SK-N-DZ (cell line): ENCODE measurements around the gene BTG4.

Experiments used
- DNase-seq: peaks from one replicate; pipeline ENCODE4 v3.0.0-alpha.2; 2015; ENCODE audit warnings: low spot score
- small RNA-seq, 2 experiments: library from RNA; depleted of rRNA; stranded (forward); fragments of <200 nt; gene quantifications; one replicate each; pipeline ENCODE3, GENCODE V24; 2014

Gene BTG4

DNA sequence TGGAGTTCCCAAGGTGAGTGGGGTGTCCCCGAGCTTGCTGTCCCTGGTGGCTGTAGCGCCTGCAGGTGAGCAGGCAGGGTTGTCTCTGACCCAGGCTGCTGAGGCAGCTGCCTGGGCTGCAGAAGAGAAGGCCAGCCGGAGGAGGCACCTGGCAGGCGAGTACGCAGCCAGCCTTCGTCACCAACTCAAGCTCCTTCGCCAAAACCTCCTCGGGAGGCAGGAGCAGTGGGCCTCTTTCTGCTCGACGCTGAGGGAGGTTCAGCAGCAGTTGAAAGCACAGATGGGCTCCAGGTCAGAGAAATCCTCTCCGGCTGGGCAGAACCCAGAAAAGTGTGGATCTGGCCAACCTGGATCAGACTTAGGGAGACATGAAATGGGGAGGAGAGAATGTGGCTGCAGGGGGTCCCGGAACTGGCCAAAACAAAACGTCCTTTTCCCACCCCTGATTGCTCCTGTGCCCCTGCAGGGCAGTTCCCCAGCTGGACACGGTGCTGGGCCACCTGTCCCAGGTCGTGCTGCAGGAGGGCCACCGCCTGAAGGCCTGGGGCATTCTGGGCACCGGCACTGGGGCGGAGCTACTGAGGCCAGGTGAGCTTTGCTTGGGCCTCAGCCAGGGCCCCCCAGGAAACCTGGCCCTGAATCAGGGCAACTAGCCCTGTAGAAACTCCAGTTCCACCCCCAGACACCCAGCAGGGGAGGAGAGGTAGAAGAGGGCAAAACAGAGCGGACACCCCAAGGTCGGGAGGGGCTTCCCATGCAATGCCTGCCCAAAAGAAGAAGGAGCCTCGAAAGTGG is 56.7 kb downstream of the BTG4 start:
- DNase-seq, result no peak

DNA sequence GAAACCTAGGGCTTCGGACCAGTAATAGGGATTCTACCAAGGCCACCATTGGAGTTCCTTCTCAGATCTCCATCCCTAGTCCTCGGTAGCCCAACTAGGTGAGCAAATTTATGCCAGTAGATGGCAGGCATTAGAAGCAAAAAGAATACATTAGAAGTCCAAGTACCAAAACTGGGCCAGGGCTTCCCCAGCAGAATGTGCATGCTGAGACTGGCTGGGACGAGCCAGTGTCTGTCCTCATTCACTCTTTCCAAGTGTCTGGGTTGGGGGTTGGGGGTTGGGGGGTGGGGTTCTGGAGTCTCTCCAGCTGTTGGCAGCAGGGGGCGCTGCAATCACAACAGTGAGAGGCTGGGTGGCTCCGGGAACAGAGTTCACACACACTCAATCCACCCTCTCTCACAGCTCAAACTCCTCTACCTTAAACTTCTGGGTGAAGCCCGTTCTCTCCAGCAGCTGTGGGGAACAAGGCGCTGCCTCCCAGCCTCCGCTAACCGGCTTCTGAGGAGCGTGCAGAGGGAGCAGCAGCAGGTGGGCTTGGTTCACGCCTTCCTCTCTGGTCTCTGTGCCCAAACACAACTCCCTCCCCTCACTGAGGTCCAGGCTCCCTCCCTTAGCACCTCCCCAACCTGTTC is 57.5 kb downstream of the BTG4 start:
- peak; percentile 32 for DNase-seq

DNA sequence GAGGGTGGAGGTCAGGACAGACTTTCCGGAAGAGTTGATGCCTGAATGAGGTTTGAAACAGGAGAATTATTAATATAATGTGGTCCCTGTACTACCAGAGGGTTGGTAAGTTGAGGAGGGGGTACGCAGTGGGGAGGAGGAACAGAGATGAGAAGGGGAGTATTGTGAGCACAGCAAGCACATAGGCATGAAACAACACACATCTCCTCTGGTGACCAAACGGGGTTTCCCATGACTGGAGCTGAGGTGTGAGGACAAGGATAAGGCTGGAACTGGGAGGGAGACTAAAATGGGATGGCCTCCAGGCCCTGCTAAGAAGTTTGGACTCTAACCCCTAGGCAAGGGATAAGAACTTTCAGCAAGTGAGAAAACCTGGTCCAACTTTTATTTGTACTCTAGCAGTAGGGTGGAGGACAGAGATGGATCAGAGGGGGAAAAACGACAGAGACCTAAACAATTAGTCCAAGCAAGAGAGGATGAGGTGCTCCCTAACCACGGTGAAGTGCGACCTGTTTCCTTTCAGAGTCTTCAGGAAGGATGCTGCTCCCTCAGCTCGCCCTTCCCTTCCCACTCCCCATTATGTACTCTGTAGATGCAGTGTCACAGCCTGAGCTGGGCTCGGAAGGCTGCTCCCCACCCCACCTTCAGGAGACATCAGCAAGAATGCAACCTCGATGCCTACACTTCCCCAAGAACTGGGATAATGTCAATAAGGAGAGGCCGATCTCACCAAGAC is 59.2 kb downstream of the BTG4 start:
- DNase-seq, result no peak

DNA sequence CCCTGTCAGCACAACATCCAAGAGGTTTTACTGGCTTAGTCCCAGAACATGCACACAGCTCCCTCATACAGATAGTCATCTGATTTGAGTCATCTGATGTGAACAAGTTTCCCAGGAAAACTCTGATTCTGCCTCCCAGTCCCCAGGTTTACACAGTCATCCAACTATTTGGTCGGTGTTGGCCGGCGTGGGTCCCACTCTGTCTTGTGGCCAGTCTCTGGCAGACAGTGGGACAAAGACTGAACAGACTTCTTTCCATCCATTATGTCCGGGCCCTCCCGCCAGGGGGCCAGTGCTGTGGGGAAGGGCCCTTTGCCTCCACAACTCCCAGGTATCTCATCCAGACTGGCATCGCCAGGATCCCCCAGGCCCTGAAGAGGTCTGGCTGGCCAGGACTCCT is 60.0 kb downstream of the BTG4 start:
- DNase-seq, result no peak

DNA sequence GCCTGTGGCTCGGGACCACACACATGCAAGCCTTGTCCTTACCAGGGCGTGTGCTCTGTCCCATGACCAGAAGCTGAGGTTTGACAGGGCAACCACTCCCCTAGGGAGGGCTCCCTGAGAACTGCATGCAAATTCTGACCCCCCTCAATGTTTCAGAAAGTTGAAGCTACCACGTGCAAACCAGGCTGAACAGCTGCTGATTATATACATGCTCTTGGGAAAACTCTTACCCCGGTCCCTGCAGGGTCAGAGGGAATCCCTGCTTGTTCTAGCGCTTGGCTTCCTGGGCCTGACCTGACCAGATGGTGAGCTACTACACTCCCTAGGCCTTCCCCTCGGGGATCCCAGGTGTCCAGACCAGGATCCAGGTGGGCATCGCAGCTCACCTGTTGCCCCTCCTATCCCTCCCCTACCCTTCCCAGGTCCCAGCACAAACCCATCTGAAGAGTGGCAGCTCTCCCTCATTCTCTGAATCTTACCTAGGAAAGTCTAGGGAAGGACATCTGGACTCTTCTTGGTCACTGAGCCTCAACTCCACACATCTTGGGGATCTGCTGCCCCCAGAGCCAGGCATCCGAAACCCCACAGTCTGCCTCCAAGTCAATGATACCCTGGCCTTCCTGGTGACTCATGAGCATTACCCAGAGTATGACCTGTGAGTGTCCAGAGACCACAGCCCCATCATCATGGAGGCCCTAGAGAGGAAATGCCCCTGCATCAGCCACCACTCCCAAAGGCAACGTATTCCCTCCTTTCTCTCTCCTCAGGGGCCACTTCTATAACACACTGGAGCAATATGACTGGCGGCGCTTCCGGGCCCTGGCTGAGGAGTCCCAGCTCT is 61.5 kb downstream of the BTG4 start:
- no peak for DNase-seq

DNA sequence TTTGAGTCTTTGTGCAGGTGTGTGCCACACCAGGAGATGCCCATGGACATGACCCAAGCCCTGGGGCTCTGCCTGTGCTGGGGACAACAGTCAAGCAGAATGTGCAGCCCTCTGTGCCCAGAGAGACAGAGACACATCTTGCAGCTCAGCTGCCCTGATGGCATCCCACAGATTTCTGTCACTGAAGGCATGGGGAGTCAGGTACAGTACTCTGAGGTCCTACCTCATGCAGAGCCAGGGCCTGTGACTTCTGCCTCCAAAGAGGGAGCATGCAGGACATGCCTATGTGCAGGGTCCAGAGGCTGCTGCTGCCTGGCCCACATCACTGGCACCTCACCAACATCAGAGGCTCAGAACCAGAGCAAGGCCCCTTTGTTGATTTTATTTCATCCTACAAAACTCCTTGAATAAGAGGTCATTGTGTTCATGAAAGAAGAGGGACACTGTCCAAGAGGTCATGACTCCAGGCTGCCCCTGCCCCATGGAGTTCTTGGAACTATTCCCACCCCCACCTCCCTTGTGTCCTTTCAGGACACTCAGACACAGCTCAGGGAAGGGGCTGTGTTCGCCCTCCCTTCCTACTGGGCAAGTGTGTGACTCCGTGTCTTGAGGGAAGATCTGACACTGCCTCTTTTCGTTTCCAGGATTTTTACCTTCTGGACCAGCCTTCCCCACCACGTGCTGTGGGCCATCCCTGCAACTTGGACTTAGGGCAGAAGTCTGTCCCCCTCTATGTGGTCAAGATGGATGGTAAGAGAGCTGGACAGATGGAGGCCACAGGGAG is 62.3 kb downstream of the BTG4 start:
- DNase-seq, result no peak

DNA sequence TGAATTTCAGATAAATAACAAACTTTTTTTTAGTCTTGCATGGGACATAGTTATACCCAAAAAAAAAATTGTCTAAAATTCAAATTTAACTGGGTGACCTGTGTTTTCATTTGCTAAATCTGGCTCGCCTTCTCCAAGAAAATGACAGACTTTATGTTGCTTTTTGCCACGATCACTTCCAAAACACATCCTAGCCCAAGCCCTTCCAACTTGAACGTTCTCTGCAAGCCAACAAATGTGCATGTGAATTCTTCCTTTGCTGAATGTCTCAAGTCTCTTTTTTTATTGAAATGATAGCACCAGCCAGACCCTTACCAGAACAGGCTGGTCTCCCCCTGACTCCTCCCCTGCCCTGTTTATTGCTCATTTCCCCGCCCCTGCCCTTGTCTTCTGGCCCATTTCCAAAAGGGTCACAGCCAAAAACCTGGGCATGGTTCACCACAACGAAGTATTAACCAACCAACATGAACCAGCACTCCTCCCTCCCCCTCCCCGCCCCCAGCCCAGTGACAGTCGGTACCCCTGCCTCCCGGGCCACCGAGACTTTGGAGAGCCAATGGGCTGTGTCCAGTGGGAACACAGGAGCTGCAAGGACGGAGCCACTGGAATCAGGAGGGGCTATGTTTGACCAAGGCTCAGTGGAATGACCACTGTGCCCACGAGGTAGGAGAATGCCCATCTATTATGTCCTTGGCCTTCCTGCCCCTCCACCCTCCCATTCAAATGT is 63.2 kb downstream of the BTG4 start:
- no peak for DNase-seq

DNA sequence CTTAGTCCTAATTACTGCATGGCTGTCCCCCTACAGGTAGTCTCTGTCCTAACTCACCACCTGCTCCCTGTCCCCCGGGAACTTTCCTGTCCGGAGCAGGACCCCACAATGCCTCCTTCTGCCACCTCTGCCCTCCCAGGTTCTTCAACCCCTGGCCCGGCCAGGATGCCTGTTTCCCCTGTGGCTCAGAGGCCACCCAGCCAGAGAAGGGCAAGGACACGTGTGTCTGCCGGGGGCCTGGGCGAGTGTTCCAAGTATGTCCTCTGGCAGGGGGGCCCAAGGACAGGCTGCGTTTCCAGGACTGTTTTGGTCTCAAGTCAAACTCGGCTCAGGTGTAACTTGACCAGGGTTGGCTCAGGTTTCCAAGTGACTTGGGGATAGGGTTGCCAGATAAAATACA is 63.8 kb downstream of the BTG4 start:
- no peak for DNase-seq

DNA sequence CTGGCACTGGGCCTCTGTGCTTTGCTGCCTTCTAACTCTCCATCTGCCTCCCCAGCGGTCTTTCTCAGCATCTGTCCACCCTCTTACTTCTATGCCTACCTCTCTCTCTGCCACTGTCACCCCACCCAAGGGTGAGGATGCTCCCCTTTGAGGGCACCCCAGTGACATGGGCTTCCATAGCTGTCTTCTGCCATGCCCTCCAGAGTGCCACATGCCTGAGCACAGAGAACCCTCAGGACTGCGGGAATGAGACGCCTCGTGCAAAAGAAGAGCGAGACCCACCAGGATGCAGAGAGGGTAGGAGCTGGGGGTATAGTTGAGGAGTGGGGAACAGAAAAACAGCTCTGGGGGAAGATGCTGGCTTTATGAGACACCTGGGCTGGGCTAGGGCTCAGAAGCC is 64.3 kb downstream of the BTG4 start:
- DNase-seq, result no peak

DNA sequence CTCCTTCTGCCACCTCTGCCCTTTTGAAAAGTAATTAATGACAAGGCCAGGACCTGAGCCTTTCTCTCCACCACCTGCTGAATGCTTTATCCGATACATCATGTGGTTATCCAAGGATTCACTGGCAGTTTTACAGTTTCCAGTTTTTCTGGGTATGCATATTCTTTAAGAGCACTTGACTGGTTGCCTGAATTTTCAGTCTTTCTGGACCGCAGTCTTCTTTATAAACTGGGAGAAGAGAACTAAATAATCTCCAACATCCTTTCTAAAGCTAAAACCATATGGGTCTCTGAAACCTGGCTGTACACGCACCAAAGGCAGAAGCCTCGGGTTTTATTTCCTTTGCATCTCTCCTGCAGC is 65.1 kb downstream of the BTG4 start:
- DNase-seq, result no peak

DNA sequence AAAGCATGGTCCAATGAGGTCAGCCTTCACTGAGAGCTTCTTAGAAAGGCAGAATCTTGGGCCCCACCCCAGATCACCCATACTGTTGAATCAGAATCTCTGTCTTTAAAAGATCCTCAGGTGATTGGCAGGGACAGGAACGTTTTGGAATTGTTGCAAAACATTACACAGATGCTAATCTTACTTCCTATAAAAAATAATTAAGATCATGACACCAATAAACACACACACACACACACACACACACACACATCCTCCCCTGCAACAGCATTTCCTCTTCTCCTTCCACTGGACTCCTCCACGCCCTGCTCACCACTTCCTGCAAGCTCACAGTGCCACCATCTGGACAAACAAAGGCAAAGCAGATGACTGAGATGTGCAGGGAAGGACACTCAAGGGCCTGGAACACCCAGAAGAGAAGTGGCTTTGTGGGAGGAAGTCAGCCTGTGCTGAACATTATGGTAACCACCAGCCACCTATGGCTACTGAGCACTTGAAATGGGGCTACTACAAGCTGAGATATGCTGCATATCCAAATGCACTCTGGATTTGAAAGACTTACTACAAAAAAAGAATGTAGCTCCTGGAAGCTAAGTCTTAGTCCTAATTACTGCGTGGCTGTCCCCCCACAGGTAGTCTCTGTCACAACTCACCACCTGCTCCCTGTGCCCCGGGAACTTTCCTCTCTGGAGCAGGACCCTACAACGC is 65.6 kb downstream of the BTG4 start:
- peak; percentile 76 for DNase-seq

DNA sequence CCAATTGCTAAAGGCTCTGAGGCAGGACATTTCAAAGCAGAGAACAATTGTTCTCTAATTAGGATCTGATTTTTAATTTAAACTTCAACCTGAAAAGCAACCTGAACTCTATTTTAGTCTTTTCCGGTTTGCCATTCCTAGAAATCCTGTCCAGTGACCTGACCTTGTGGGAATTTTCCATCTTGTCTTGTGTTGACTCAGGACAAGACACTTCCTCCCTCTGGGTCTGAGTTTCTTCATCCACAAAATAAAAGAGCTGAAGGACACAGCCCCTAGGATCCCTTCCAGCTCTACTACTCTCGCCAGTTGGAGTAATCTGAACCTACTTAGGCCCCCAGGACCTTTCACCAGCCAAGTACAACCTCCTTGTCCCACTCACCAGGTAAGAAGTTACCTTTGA is 66.6 kb downstream of the BTG4 start:
- no peak for DNase-seq

Small RNA genes within 50 kb of the gene (small RNA-seq; reads per million reads assigned to genes)
- 0 to 0.35 reads per million in 2 experiments for gene MIR34B
- gene MIR34C, result 0.39 to 4.6 reads per million in 2 experiments
